Thymus (tissue), 11 donors: Measurements from ENCODE around the gene ACACA. TPM values are rescaled to one million over a fixed set of nuclear protein-coding genes. Genes with fewer than 3 reads are reported as not detected.

ENCODE experiments used
- DNase-seq, 9 donors: peaks; one replicate each; pipeline ENCODE4 v3.0.0-alpha.2; 2013; ENCODE audit warnings: low spot score in 9 of 9, low read depth in 6 of 9, missing footprints in 1 of 9
- H3K27ac ChIP-seq, 2 donors: one replicate each; pipeline ENCODE4 v1.5.1; 2013; ENCODE audit warnings: control low read depth in 1 of 2, low read depth in 1 of 2, low read length in 1 of 2, mild to moderate bottlenecking in 1 of 2, moderate library complexity in 1 of 2
- H3K27me3 ChIP-seq, 2 donors: one replicate each; pipeline ENCODE4 v1.5.1; 2013; ENCODE audit warnings: low read length in 1 of 2; ENCODE audit not compliant: control insufficient read depth in 2 of 2, insufficient read depth in 1 of 2
- H3K36me3 ChIP-seq, 2 donors: one replicate each; pipeline ENCODE4 v1.5.1; 2013; ENCODE audit warnings: low read length in 1 of 2, mild to moderate bottlenecking in 1 of 2, moderate library complexity in 1 of 2; ENCODE audit not compliant: control insufficient read depth in 2 of 2, insufficient read depth in 2 of 2
- H3K4me1 ChIP-seq, 2 donors: one replicate each; pipeline ENCODE4 v1.5.1; 2013; ENCODE audit warnings: low read length in 2 of 2; ENCODE audit not compliant: control insufficient read depth in 2 of 2, insufficient read depth in 2 of 2
- H3K4me3 ChIP-seq, 2 donors: one replicate each; pipeline ENCODE4 v1.5.1; 2013; ENCODE audit warnings: low read length in 2 of 2, control low read depth in 1 of 2, mild to moderate bottlenecking in 1 of 2
- H3K9me3 ChIP-seq, 2 donors: one replicate each; pipeline ENCODE4 v1.5.1; 2013; ENCODE audit warnings: low read length in 1 of 2, mild to moderate bottlenecking in 1 of 2; ENCODE audit not compliant: control insufficient read depth in 2 of 2, insufficient read depth in 1 of 2
- WGBS: extraction: QIAGEN DNeasy Blood & Tissue Kit; methylation state at CpG from one replicate; pipeline ENCODE4 v1.1.7; 2013; 5-methylcytosine and 5-hydroxymethylcytosine counted together
- polyA plus RNA-seq: library from polyadenylated mRNA; stranded (reverse); fragments of 200-250 nt; gene quantifications from one replicate; pipeline ENCODE4 v1.2.3, GENCODE V29; 2013
- total RNA-seq: library from RNA; stranded (reverse); fragments of 120-200 nt; gene quantifications from one replicate; pipeline ENCODE4 v1.2.4, GENCODE V29; 2013
- donor health status: healthy.

Gene ACACA
- total and polyA plus RNA-seq, 2 donors: 8.7 to 12.9 TPM

DNA sequence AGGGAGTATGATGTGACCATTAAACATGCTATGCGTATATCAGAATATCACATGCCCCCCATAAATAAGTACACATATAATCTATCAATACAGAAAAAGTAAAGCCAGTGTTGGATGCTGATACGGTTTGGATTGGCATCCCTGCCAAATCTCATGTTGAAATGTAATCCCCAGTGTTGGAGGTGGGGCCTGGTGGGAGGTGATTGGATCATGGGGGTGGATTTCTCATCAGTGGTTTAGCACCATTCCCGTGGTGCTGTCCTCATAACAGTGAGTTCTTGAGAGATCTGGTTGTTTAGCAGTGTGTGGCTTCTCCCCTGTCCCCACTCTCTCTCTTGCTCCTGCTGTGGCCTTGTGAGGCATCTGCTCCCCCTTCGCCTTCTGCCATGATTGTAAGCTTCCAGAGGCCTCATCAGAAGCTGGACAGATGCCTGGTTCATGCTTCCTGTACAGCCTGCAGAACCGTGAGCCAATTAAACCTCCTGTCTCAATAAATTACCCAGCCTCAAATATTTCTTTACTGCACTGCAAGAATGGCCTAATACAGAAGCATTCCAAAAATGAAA, 369.0 kb downstream of the ACACA start:
- Histone ChIP-seq H3K9me3 (no peaks in the 10 kb centered on the region), H3K36me3 (peaks cover 6 to 9% of the 10 kb centered on the region in 2 donors), H3K4me1 (peaks cover 0 to 2% of the 10 kb centered on the region in 2 donors), H3K27me3 (no peaks in the 10 kb centered on the region), H3K4me3 (no peak overlapping the region), H3K27ac (no peak overlapping the region)
- no peak for DNase-seq
- 95% methylated on average over 5 of the region's 5 CpGs for WGBS

Other genes starting within 250 kb of the ACACA start
- not detected for gene C17orf78, start 30.9 kb downstream of the ACACA start, total RNA-seq
- not detected for gene C17orf78, start 30.9 kb downstream of the ACACA start, polyA plus RNA-seq
- gene TADA2A, start 50 bp upstream of the ACACA start, total RNA-seq: 18.8 TPM
- gene TADA2A, start 50 bp upstream of the ACACA start, polyA plus RNA-seq: 14.8 TPM
- 16.2 TPM for gene DUSP14, start 83.1 kb upstream of the ACACA start, total RNA-seq
- 18.4 TPM for gene DUSP14, start 83.1 kb upstream of the ACACA start, polyA plus RNA-seq
- gene SYNRG, start 202.6 kb upstream of the ACACA start, total RNA-seq: 20.2 TPM
- gene SYNRG, start 202.6 kb upstream of the ACACA start, polyA plus RNA-seq: 17.8 TPM
- 17.4 TPM for gene DDX52, start 236.6 kb upstream of the ACACA start, total RNA-seq
- gene DDX52, start 236.6 kb upstream of the ACACA start, polyA plus RNA-seq: 17.2 TPM